ENCODE data around the gene ABCA4.

ABCA4 gene

DNA sequence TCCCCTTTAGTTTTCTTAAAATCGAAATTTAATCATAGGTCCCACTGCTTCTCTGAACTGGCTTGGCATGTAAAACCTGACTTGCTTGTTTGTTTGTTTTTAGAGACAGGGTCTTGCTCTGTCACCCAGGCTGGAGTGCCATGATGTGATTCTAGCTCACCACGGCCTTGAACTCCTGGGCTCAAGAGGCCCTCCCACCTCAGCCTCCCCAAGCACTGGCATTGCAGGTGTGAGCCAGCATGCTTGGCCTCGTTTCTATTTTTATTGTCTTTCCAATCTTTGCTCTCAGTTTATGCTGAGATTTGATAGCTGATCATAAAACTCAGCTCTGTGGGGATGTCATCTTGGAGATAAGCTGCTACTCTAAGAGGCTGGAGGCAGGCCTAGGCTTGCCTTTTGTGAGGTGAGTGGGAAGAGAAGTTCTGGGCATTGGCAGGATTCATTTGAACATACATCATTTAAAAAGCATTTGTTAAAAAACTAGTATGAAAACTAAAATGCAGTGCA lies 160.3 kb downstream of the ABCA4 start (continued):
- TF ChIP-seq ZNF639 (tag by site-specific recombination; IDR thresholded peaks at IDR 0.05) (peak; percentile 86), SP7 (tag by site-specific recombination; IDR thresholded peaks at IDR 0.05) (peak; percentile 99), ZSCAN23 (tag by site-specific recombination; IDR thresholded peaks at IDR 0.05) (peak; percentile 92), ZNF18 (tag by site-specific recombination; IDR thresholded peaks at IDR 0.05) (peak; percentile 98), MZF1 (tag by site-specific recombination; IDR thresholded peaks at IDR 0.05; ENCODE audit: borderline replicate concordance) (peak; percentile 98), ZNF843 (tag by site-specific recombination; IDR thresholded peaks at IDR 0.05) (peak; percentile 99), ZNF830 (tag by site-specific recombination; IDR thresholded peaks at IDR 0.05; ENCODE audit: low read depth) (no peak), ZNF341 (tag by site-specific recombination; IDR thresholded peaks at IDR 0.05; ENCODE audit: low read depth) (peak; percentile 14; the same call in 1 of the 2 replicates), ZNF184 (tag by site-specific recombination; IDR thresholded peaks at IDR 0.05) (peak; percentile 32; the same call in 1 of the 2 replicates), ZNF558 (tag by site-specific recombination; IDR thresholded peaks at IDR 0.05) (peak; percentile 61), WT1 (tag by site-specific recombination; IDR thresholded peaks at IDR 0.05) (peak; percentile 94), ZXDB (tag by site-specific recombination; IDR thresholded peaks at IDR 0.05) (peak; percentile 96), ZNF501 (tag by site-specific recombination; IDR thresholded peaks at IDR 0.05) (peak; percentile 95; the same call in 1 of the 2 replicates), GLIS2 (tag by site-specific recombination; IDR thresholded peaks at IDR 0.05) (peak; percentile 61), ZSCAN16 (tag by site-specific recombination; IDR thresholded peaks at IDR 0.05) (0 out of 2 replicates have a peak, but pooled peaks have one; percentile 20), ZNF391 (tag by site-specific recombination; IDR thresholded peaks at IDR 0.05; ENCODE audit: borderline replicate concordance, low read depth) (peak; percentile 83; the same call in 1 of the 2 replicates), ZNF510 (tag by site-specific recombination; IDR thresholded peaks at IDR 0.05; ENCODE audit: insufficient replicate concordance) (peak; percentile 42), ZIC2 (tag by site-specific recombination; IDR thresholded peaks at IDR 0.05) (peak; percentile 98), ZNF433 (tag by site-specific recombination; IDR thresholded peaks at IDR 0.05; ENCODE audit: low read depth) (no peak), ZNF366 (tag by site-specific recombination; conservative IDR thresholded peaks at IDR 0.05) (peak; percentile 98), HOXD13 (CRISPR knock-in tag; IDR thresholded peaks at IDR 0.05; ENCODE audit: borderline replicate concordance) (0 out of 2 replicates have a peak, but pooled peaks have one; percentile 69), ZNF580 (tag by site-specific recombination; IDR thresholded peaks at IDR 0.05) (peak; percentile 86), ZBTB8A (tag by site-specific recombination; IDR thresholded peaks at IDR 0.05) (peak; percentile 79), YY1 (tag by site-specific recombination; IDR thresholded peaks at IDR 0.05) (no peak), ZNF600 (tag by site-specific recombination; IDR thresholded peaks at IDR 0.05) (peak; percentile 61; the same call in 1 of the 2 replicates), KLF10 (tag by site-specific recombination; IDR thresholded peaks at IDR 0.05) (no peak; the same call in 1 of the 2 replicates), ZNF610 (tag by site-specific recombination; IDR thresholded peaks at IDR 0.05; ENCODE audit: borderline replicate concordance) (peak; percentile 86; the same call in 1 of the 2 replicates), GFI1B (tag by site-specific recombination; IDR thresholded peaks at IDR 0.05) (peak; percentile 100), TCF7L2 (IDR thresholded peaks at IDR 0.05; ENCODE audit: borderline replicate concordance, low read depth, low read length) (no peak), KLF9 (tag by site-specific recombination; IDR thresholded peaks at IDR 0.05; ENCODE audit: low read depth) (0 out of 2 replicates have a peak, but pooled peaks have one; percentile 22), ZNF514 (tag by site-specific recombination; IDR thresholded peaks at IDR 0.05) (no peak), SCRT1 (tag by site-specific recombination; IDR thresholded peaks at IDR 0.05; ENCODE audit: borderline replicate concordance) (peak; percentile 76; the same call in 1 of the 2 replicates), ZNF626 (tag by site-specific recombination; IDR thresholded peaks at IDR 0.05) (peak; percentile 51; the same call in 1 of the 2 replicates)
- TF ChIP-seq, protein P1, sequence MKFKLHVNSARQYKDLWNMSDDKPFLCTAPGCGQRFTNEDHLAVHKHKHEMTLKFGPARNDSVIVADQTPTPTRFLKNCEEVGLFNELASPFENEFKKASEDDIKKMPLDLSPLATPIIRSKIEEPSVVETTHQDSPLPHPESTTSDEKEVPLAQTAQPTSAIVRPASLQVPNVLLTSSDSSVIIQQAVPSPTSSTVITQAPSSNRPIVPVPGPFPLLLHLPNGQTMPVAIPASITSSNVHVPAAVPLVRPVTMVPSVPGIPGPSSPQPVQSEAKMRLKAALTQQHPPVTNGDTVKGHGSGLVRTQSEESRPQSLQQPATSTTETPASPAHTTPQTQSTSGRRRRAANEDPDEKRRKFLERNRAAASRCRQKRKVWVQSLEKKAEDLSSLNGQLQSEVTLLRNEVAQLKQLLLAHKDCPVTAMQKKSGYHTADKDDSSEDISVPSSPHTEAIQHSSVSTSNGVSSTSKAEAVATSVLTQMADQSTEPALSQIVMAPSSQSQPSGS (tag by site-specific recombination; IDR thresholded peaks at IDR 0.05; ENCODE audit: low read depth), result peak; percentile 51
- TF ChIP-seq, protein P2, sequence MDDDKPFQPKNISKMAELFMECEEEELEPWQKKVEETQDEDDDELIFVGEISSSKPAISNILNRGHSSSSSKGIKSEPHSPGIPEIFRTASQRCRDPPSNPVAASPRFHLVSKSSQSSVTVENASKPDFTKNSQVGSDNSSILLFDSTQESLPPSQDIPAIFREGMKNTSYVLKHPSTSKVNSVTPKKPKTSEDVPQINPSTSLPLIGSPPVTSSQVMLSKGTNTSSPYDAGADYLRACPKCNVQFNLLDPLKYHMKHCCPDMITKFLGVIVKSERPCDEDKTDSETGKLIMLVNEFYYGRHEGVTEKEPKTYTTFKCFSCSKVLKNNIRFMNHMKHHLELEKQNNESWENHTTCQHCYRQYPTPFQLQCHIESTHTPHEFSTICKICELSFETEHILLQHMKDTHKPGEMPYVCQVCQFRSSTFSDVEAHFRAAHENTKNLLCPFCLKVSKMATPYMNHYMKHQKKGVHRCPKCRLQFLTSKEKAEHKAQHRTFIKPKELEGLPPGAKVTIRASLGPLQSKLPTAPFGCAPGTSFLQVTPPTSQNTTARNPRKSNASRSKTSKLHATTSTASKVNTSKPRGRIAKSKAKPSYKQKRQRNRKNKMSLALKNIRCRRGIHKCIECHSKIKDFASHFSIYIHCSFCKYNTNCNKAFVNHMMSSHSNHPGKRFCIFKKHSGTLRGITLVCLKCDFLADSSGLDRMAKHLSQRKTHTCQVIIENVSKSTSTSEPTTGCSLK (tag by site-specific recombination; IDR thresholded peaks at IDR 0.05), result no peak

All from HEK293 (cell line).